GM12878 (cell line): ENCODE data around the gene NR1I2. TPM values are rescaled to one million over a fixed set of nuclear protein-coding genes. Genes with fewer than 3 reads are reported as not detected.

Experiments
- ATAC-seq: fragments of 200-7000 bp; cut with Tn5 transposase; 3 replicates; pipeline ENCODE4 v1.9.1; 2020; ENCODE audit warnings: mild to moderate bottlenecking, moderate library complexity
- BruUV-seq: library from RNA; stranded (reverse); fragments of 400-500 nt; replicated peaks from 2 replicates; lab custom pipeline; 2021; lab: Mats Ljungman, UMichigan
- CTCF ChIA-PET: fragments of 300-600 bp; sonication (Branson Sonifier 250); formaldehyde crosslinking; extraction: SDS; loops from one replicate; lab custom pipeline; 2021; ENCODE audit warnings: inconsistent platforms; lab: Yijun Ruan, JAX
- POLR2A ChIA-PET: fragments of 350-600 bp; formaldehyde crosslinking; extraction: SDS; loops from one replicate; lab custom pipeline; 2021; ENCODE audit warnings: inconsistent platforms; lab: Charles Lee
- RAD21 ChIA-PET: fragments of 300-600 bp; sonication (Branson Sonifier 250); formaldehyde crosslinking; loops from one replicate; lab custom pipeline; 2023; ENCODE audit warnings: antibody characterized with exemption; ENCODE audit not compliant: unreplicated experiment; lab: Charles Lee
- SMC1A ChIA-PET: fragments of 300-600 bp; sonication (Branson Sonifier 250); formaldehyde crosslinking; loops from one replicate; lab custom pipeline; 2023; ENCODE audit not compliant: unreplicated experiment, uncharacterized antibody; lab: Charles Lee
- DNase-seq: peaks from one replicate; pipeline ENCODE4 v3.0.0-alpha.2; 2011; ENCODE audit warnings: low read depth, low spot score
- FAIRE-seq: peaks from 3 replicates; lab custom pipeline; 2011; peaks lifted over from hg19 to GRCh38; lab: Jason Lieb, UNC
- H2AFZ ChIP-seq: 2 replicates; pipeline ENCODE4 v1.6.0; 2011; ENCODE audit warnings: low read depth, low read length, control low read depth; ENCODE audit not compliant: control insufficient read depth
- H3K27ac ChIP-seq: 2 replicates; pipeline ENCODE4 v1.5.1; 2011; ENCODE audit warnings: control low read depth; ENCODE audit not compliant: control insufficient read depth, insufficient read depth
- H3K27me3 ChIP-seq, 2 experiments: replicated peaks in 1 of 2; 2 replicates each; pipeline versions ENCODE4 v1.6.0 to v1.6.1; 2011; ENCODE audit warnings: low read length in 1 of 2; ENCODE audit not compliant: control insufficient read depth in 2 of 2, insufficient read depth in 2 of 2
- H3K36me3 ChIP-seq, 2 experiments: 2 replicates each; pipeline ENCODE4 v1.5.1; 2011; ENCODE audit warnings: low read length in 1 of 2; ENCODE audit not compliant: control insufficient read depth in 2 of 2, insufficient read depth in 2 of 2
- H3K4me1 ChIP-seq: 2 replicates; pipeline ENCODE4 v1.6.1; 2011; ENCODE audit warnings: mild to moderate bottlenecking, low read length, moderate library complexity, mixed read lengths; ENCODE audit not compliant: control insufficient read depth, insufficient read depth
- H3K4me2 ChIP-seq: 2 replicates; pipeline ENCODE4 v1.6.0; 2011; ENCODE audit warnings: control low read depth; ENCODE audit not compliant: control insufficient read depth, insufficient read depth
- H3K4me3 ChIP-seq: fragments of 200-600 bp; sonication (generic); 2 replicates; pipeline ENCODE4 v1.5.1; 2016
- H3K79me2 ChIP-seq: 2 replicates; pipeline ENCODE4 v1.6.0; 2011; ENCODE audit warnings: low read length; ENCODE audit not compliant: control insufficient read depth, insufficient read depth
- H3K9ac ChIP-seq: 2 replicates; pipeline ENCODE4 v1.8.0; 2011; ENCODE audit warnings: low read length, control low read depth, mixed read lengths; ENCODE audit not compliant: control insufficient read depth, insufficient read depth
- H3K9me3 ChIP-seq: replicated peaks from 3 replicates; pipeline ENCODE4 v1.5.1; 2011; ENCODE audit warnings: mild to moderate bottlenecking, low read length; ENCODE audit not compliant: control insufficient read depth, insufficient read depth
- H4K20me1 ChIP-seq: 2 replicates; pipeline ENCODE4 v1.6.0; 2011; ENCODE audit not compliant: control insufficient read depth, insufficient read depth
- CHD4 ChIP-seq: fragments of 200-600 bp; sonication (generic); IDR thresholded peaks from 2 replicates; pipeline ENCODE4 v1.6.1; 2016; ENCODE audit warnings: mild to moderate bottlenecking
- HDAC6 ChIP-seq: fragments of 200-600 bp; sonication (generic); IDR thresholded peaks from one replicate; pipeline ENCODE4 v1.8.0; 2017; ENCODE audit warnings: antibody characterized with exemption; ENCODE audit not compliant: unreplicated experiment
- KAT2A ChIP-seq: conservative IDR thresholded peaks from 2 replicates; pipeline ENCODE4 v1.6.1; 2011; ENCODE audit warnings: low read depth, low read length; ENCODE audit not compliant: control insufficient read depth
- MAX ChIP-seq: IDR thresholded peaks from 2 replicates; pipeline ENCODE4 v1.6.1; 2012; ENCODE audit warnings: low read depth, low read length, improper control_type of control experiment
- MXI1 ChIP-seq: fragments of 150-350 bp; IDR thresholded peaks from 2 replicates; pipeline ENCODE4 v1.6.1; 2011; ENCODE audit warnings: low read depth, mild to moderate bottlenecking, inconsistent platforms, low read length, improper control_type of control experiment
- PRDM15 ChIP-seq: fragments of 450-650 bp; formaldehyde crosslinking; IDR thresholded peaks from 2 replicates; pipeline ENCODE4 v1.4.0; 2020; ENCODE audit warnings: mild to moderate bottlenecking, moderate library complexity
- RELA ChIP-seq: fragments of 450-650 bp; IDR thresholded peaks from 2 replicates; pipeline ENCODE4 v1.8.0; 2014; ENCODE audit warnings: borderline replicate concordance; ENCODE audit not compliant: partially characterized antibody
- TCF12 ChIP-seq: IDR thresholded peaks from 2 replicates; pipeline ENCODE4 v1.6.1; 2011; ENCODE audit warnings: low read depth, mild to moderate bottlenecking, low read length
- WRNIP1 ChIP-seq: IDR thresholded peaks from 2 replicates; pipeline ENCODE4 v1.6.1; 2011; ENCODE audit warnings: low read depth, low read length, improper control_type of control experiment, borderline replicate concordance
- WGBS: methylation state at CpG from one replicate; pipeline ENCODE4 v1.1.6; 2016; ENCODE audit warnings: low lambda C conversion rate; ENCODE audit not compliant: insufficient replicate concordance, insufficient coverage; ENCODE audit errors: missing lambda C conversion rate; 5-methylcytosine and 5-hydroxymethylcytosine counted together
- in situ Hi-C: fragments of 300-500 bp; cut with MboI; formaldehyde crosslinking; loops from 9 replicates; pipeline ENCODE4 v1.14.3; 2018; ENCODE audit warnings: mixed read lengths
- intact Hi-C: fragments of 100-400 bp; cut with micrococcal nuclease; formaldehyde crosslinking; loops from one replicate; pipeline ENCODE4 v1.14.2; 2022; ENCODE audit not compliant: unreplicated experiment
- polyA plus RNA-seq, 11 experiments: library from polyadenylated mRNA; depleted of rRNA in 4 of 11; unstranded in 6 of 11; stranded (reverse) in 5 of 11; fragments of >200 nt; fragmentation: Nextera tagmentation in 4 of 11; fragmentation: Illumina TruSeq in 1 of 11; extraction: Ambion mirVana in 4 of 11; extraction: Trizol in 1 of 11; gene quantifications; 1 replicate in 1 of 11; 2 replicates in 10 of 11; pipeline versions ENCODE4 v1.2.1 to v1.2.3, GENCODE V29; 2011 to 2016; ENCODE audit warnings: inconsistent platforms in 2 of 11, missing spikeins in 2 of 11, low read depth in 1 of 11
- total RNA-seq, 4 experiments: library from RNA; depleted of rRNA in 3 of 4; stranded (reverse); fragments of >200 nt in 3 of 4; fragmentation: Illumina TruSeq in 1 of 4; extraction: Trizol in 1 of 4; gene quantifications; 2 replicates each; pipeline versions ENCODE4 v1.2.1 to v1.2.3, GENCODE V29; 2013 to 2021

The NR1I2 gene
- total and polyA plus RNA-seq, 10 of the 15 experiments (the other 5 are each of a cell fraction or from before 2014, with no cell fraction given) = 0.03 to 1.0 (median 0.39) TPM

GRCh38 chr3:119778176-119778575, 3.7 kb upstream of the NR1I2 start:
- no peak overlapping the region for H2AFZ ChIP-seq
- no peaks in the 10 kb centered on the region for H3K27me3 ChIP-seq
- H3K4me1 ChIP-seq = peaks cover 18% of the 10 kb centered on the region; the same call in 1 of the 2 replicates
- TF ChIP-seq CHD4 (no peak), PRDM15 (CRISPR knock-in tag) (no peak), KAT2A (no peak), RELA (no peak), TCF12 (no peak), MAX (no peak), HDAC6 (no peak), MXI1 (no peak), WRNIP1 (no peak)
- no peak for ATAC-seq
- DNase-seq = no peak
- no peak for FAIRE-seq
- H3K9me3 ChIP-seq = no peaks in the 10 kb centered on the region
- BruUV-seq = no TSS peak
- 100% methylated on average over 1 of the region's 1 CpG for WGBS
- ChIA-PET CTCF (no interaction called here), SMC1A (interaction anchor here (0.7 kb wide), 1 partner anchor 1430 kb away, joined by 3 read pairs; no protein-coding TSS in a partner anchor), POLR2A (no interaction called here), RAD21 (no interaction called here)
- H3K79me2 ChIP-seq = no peaks in the 10 kb centered on the region
- H3K4me2 ChIP-seq = no peak overlapping the region
- no peak overlapping the region for H3K27ac ChIP-seq
- no peak overlapping the region for H3K9ac ChIP-seq
- intact Hi-C loops = no loop called here
- no peaks in the 10 kb centered on the region for H3K36me3 ChIP-seq
- H4K20me1 ChIP-seq = no peaks in the 10 kb centered on the region
- no peak overlapping the region for H3K4me3 ChIP-seq
- in situ Hi-C loops = no loop called here
